Thoracic aorta (tissue), 2 donors: Measurements from ENCODE around the gene PSMC2. TPM values are rescaled to one million over a fixed set of nuclear protein-coding genes. Genes with fewer than 3 reads are reported as not detected.

ENCODE experiments used
- ATAC-seq: fragments of 150-250 bp; one replicate; pipeline ENCODE4 v1.8.0; 2017; ENCODE audit warnings: low read depth; ENCODE audit not compliant: insufficient number of reproducible peaks, low FRiP score
- DNase-seq: peaks from one replicate; pipeline ENCODE4 v3.0.0-alpha.2; 2020; ENCODE audit warnings: low spot score
- H3K27ac ChIP-seq, 2 donors: fragments of 200-600 bp; sonication (generic); 1 replicate in 1 of 2; 2 replicates in 1 of 2; pipeline ENCODE4 v1.5.1; 2016; ENCODE audit warnings: mild to moderate bottlenecking in 2 of 2, moderate library complexity in 2 of 2
- H3K27me3 ChIP-seq: fragments of 200-600 bp; sonication (generic); replicated peaks from 2 replicates; pipeline ENCODE4 v1.6.0; 2016; ENCODE audit warnings: mild to moderate bottlenecking; ENCODE audit not compliant: insufficient read depth
- H3K36me3 ChIP-seq: fragments of 200-600 bp; sonication (generic); one replicate; pipeline ENCODE4 v1.5.1; 2016
- H3K4me1 ChIP-seq, 2 donors: fragments of 200-600 bp; sonication (generic); 1 replicate in 1 of 2; 2 replicates in 1 of 2; pipeline versions ENCODE4 v1.5.1 to v1.6.0; 2016; ENCODE audit warnings: low read depth in 2 of 2, mild to moderate bottlenecking in 1 of 2; ENCODE audit not compliant: control insufficient read depth in 1 of 2
- H3K4me3 ChIP-seq: fragments of 200-600 bp; sonication (generic); 2 replicates; pipeline ENCODE4 v1.5.1; 2016; ENCODE audit warnings: mild to moderate bottlenecking
- H3K9me3 ChIP-seq: fragments of 200-600 bp; sonication (generic); 2 replicates; pipeline ENCODE4 v1.5.1; 2016
- CTCF ChIP-seq: fragments of 200-600 bp; sonication (generic); IDR thresholded peaks from one replicate; pipeline ENCODE4 v1.5.1; 2019; ENCODE audit warnings: antibody characterized with exemption
- total RNA-seq, 2 donors: library from RNA; depleted of rRNA; stranded (reverse); fragments of >200 nt; gene quantifications; one replicate each; pipeline versions ENCODE4 v1.1.0 to v1.2.3, GENCODE V29; 2016

The PSMC2 gene
- 10 to 100 TPM; 82.3 to 85.8 TPM for total RNA-seq

- Histone ChIP-seq H3K4me1 (peaks cover 38 to 47% of the 10 kb centered on the region in 2 donors), H3K36me3 (peaks cover 3% of the 10 kb centered on the region), H3K27me3 (no peaks in the 10 kb centered on the region), H3K9me3 (no peaks in the 10 kb centered on the region), H3K27ac (peak within 1 kb of the TSS; percentile 81 to 90), H3K4me3 (peak within 1 kb of the TSS; percentile 94)
- TF ChIP-seq CTCF: no peak
- ATAC-seq: peak; percentile 88
- peak; percentile 60 for DNase-seq
Measured at GRCh38 chr7:103347507-103348267, at the start of gene PSMC2. Gene PSMC2 (plus strand): TSS chr7:103347643. CDS start chr7:103347712, 69 bp downstream.

- H3K27me3 ChIP-seq: peaks cover 4% of the 10 kb centered on the region
- peak overlapping the region; percentile 84 for H3K4me3 ChIP-seq
- no peaks in the 10 kb centered on the region for H3K9me3 ChIP-seq
- peaks cover 12 to 24% of the 10 kb centered on the region in 2 donors for H3K4me1 ChIP-seq
- DNase-seq (no peak), ATAC-seq (no peak)
- TF ChIP-seq CTCF: no peak
- H3K27ac ChIP-seq: peak overlapping the region; percentile 75 to 84
- H3K36me3 ChIP-seq: peaks cover 26% of the 10 kb centered on the region
Measured at GRCh38 chr7:103297837-103298179, 49.6 kb upstream of the PSMC2 start.

DNA sequence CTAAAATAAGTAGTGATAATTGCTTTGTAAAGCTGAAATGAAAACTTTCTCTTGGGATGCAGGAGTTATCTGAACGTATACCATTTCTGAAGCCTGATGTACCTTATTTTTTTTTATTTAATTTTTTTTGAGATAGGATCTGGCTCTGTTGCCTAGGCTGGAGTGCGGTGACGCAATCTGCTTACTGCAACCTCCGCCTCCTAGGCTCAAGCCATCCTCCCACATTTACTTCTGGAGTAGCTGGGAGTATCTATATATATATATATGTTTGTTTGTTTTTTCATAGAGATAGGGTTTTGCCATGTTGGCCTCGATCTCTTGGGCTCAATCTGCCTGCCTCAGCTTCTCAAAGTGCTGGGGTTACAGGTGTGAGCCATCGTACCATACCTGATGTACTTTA, 47.8 kb upstream of the PSMC2 start:
- no peak overlapping the region for H3K27ac ChIP-seq
- H3K27me3 ChIP-seq: no peaks in the 10 kb centered on the region
- TF ChIP-seq CTCF: no peak
- no peak overlapping the region for H3K4me3 ChIP-seq
- no peak for DNase-seq
- H3K9me3 ChIP-seq: no peaks in the 10 kb centered on the region
- H3K36me3 ChIP-seq: peaks cover 30% of the 10 kb centered on the region
- ATAC-seq: no peak
- H3K4me1 ChIP-seq: peaks cover 12 to 28% of the 10 kb centered on the region in 2 donors

DNA sequence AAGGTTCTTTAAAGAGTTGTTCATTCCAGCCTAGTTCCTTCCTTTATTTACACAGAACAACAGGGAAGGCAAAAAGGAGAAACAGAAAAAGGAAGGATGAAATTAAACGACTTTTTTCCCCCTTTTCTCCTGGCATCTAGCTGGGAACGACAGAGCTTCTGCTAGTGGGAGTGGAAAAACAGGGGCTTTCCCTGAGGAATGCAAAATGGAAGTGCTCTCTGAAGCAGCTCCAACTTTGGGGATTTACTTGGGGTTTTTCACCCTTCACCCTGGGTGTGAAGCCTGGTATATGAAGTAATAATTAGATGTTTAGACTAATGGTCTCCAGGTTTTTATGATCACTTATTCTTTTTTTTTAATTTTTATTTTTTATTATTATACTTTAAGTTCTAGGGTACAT, 46.0 kb upstream of the PSMC2 start:
- no peak for DNase-seq

More for the DNA sequence above, 46.0 kb upstream of the PSMC2 start:
- Histone ChIP-seq H3K27me3 (no peaks in the 10 kb centered on the region), H3K27ac (no peak overlapping the region), H3K36me3 (peaks cover 35% of the 10 kb centered on the region), H3K9me3 (no peaks in the 10 kb centered on the region), H3K4me1 (peaks cover 12 to 26% of the 10 kb centered on the region in 2 donors), H3K4me3 (no peak overlapping the region)
- no peak for ATAC-seq
- no peak for TF ChIP-seq CTCF
